ENCODE results near the gene HAGHL.

The HAGHL gene

GRCh38 chr16:726438-727290 lies at the start of gene HAGHL, which contains the start of gene CCDC78:
Gene HAGHL, plus strand, starts transcription at chr16:727106. Its CDS starts 404 bp downstream, at chr16:727510.
Gene CCDC78, minus strand, starts transcription at chr16:726443. Its CDS starts 76 bp downstream, at chr16:726367.
- Histone ChIP-seq H3K27me3 (ENCODE audit: control insufficient read depth, insufficient read depth, low read length) (peaks cover 19% of the 10 kb centered on the region), H3K9me3 (ENCODE audit: control insufficient read depth, low read length) (no peaks in the 10 kb centered on the region), H3K4me1 (ENCODE audit: control insufficient read depth, insufficient read depth, low read length) (peaks cover 22% of the 10 kb centered on the region), H3K4me3 (ENCODE audit: low read length) (peak within 1 kb of the TSS; percentile 31), H3K9ac (ENCODE audit: low read length) (peak within 1 kb of the TSS; percentile 22), H3K36me3 (ENCODE audit: control insufficient read depth, insufficient read depth, low read length) (no peaks in the 10 kb centered on the region)

- Histone ChIP-seq H3K27me3 (ENCODE audit: control insufficient read depth, insufficient read depth, low read length) (peaks cover 6% of the 10 kb centered on the region), H3K9me3 (ENCODE audit: control insufficient read depth, low read length) (no peaks in the 10 kb centered on the region), H3K4me3 (ENCODE audit: low read length) (no peak overlapping the region), H3K36me3 (ENCODE audit: control insufficient read depth, insufficient read depth, low read length) (peaks cover 9% of the 10 kb centered on the region), H3K9ac (ENCODE audit: low read length) (no peak overlapping the region), H3K4me1 (ENCODE audit: control insufficient read depth, insufficient read depth, low read length) (peaks cover 54% of the 10 kb centered on the region)
Measured at GRCh38 chr16:677316-678190, 49.4 kb upstream of the HAGHL start.

GRCh38 chr16:678209-678857 lies 48.6 kb upstream of the HAGHL start:
- no peaks in the 10 kb centered on the region for H3K9me3 ChIP-seq (ENCODE audit: control insufficient read depth, low read length)
- H3K4me1 ChIP-seq (ENCODE audit: control insufficient read depth, insufficient read depth, low read length): peaks cover 61% of the 10 kb centered on the region
- H3K36me3 ChIP-seq (ENCODE audit: control insufficient read depth, insufficient read depth, low read length): peaks cover 15% of the 10 kb centered on the region
- H3K4me3 ChIP-seq (ENCODE audit: low read length): no peak overlapping the region
- no peak overlapping the region for H3K9ac ChIP-seq (ENCODE audit: low read length)
- H3K27me3 ChIP-seq (ENCODE audit: control insufficient read depth, insufficient read depth, low read length): peaks cover 6% of the 10 kb centered on the region

GRCh38 chr16:678858-679813 lies 47.8 kb upstream of the HAGHL start:
- Histone ChIP-seq H3K27me3 (ENCODE audit: control insufficient read depth, insufficient read depth, low read length) (peaks cover 6% of the 10 kb centered on the region), H3K9me3 (ENCODE audit: control insufficient read depth, low read length) (no peaks in the 10 kb centered on the region), H3K36me3 (ENCODE audit: control insufficient read depth, insufficient read depth, low read length) (peaks cover 15% of the 10 kb centered on the region), H3K4me1 (ENCODE audit: control insufficient read depth, insufficient read depth, low read length) (peaks cover 63% of the 10 kb centered on the region), H3K9ac (ENCODE audit: low read length) (peak overlapping the region; percentile 37), H3K4me3 (ENCODE audit: low read length) (no peak overlapping the region)

GRCh38 chr16:679814-680624 lies 46.9 kb upstream of the HAGHL start, which contains the start of gene STUB1:
Gene STUB1, plus strand, starts transcription at chr16:680410. Its CDS starts 116 bp downstream, at chr16:680526.
- H3K9ac ChIP-seq (ENCODE audit: low read length): peak within 1 kb of the TSS; percentile 76
- H3K36me3 ChIP-seq (ENCODE audit: control insufficient read depth, insufficient read depth, low read length): peaks cover 15% of the 10 kb centered on the region
- H3K27me3 ChIP-seq (ENCODE audit: control insufficient read depth, insufficient read depth, low read length): peaks cover 2% of the 10 kb centered on the region
- peak within 1 kb of the TSS; percentile 41 for H3K4me3 ChIP-seq (ENCODE audit: low read length)
- H3K9me3 ChIP-seq (ENCODE audit: control insufficient read depth, low read length): no peaks in the 10 kb centered on the region
- H3K4me1 ChIP-seq (ENCODE audit: control insufficient read depth, insufficient read depth, low read length): peaks cover 56% of the 10 kb centered on the region

- H3K36me3 ChIP-seq (ENCODE audit: control insufficient read depth, insufficient read depth, low read length): peaks cover 15% of the 10 kb centered on the region
- peak overlapping the region; percentile 41 for H3K4me3 ChIP-seq (ENCODE audit: low read length)
- H3K27me3 ChIP-seq (ENCODE audit: control insufficient read depth, insufficient read depth, low read length): no peaks in the 10 kb centered on the region
- H3K9me3 ChIP-seq (ENCODE audit: control insufficient read depth, low read length): no peaks in the 10 kb centered on the region
- peaks cover 52% of the 10 kb centered on the region for H3K4me1 ChIP-seq (ENCODE audit: control insufficient read depth, insufficient read depth, low read length)
- peak overlapping the region; percentile 76 for H3K9ac ChIP-seq (ENCODE audit: low read length)
Measured at GRCh38 chr16:680625-680945, 46.3 kb upstream of the HAGHL start.

- Histone ChIP-seq H3K4me3 (ENCODE audit: low read length) (peak overlapping the region; percentile 41), H3K9me3 (ENCODE audit: control insufficient read depth, low read length) (no peaks in the 10 kb centered on the region), H3K4me1 (ENCODE audit: control insufficient read depth, insufficient read depth, low read length) (peaks cover 52% of the 10 kb centered on the region), H3K27me3 (ENCODE audit: control insufficient read depth, insufficient read depth, low read length) (no peaks in the 10 kb centered on the region), H3K36me3 (ENCODE audit: control insufficient read depth, insufficient read depth, low read length) (peaks cover 15% of the 10 kb centered on the region), H3K9ac (ENCODE audit: low read length) (peak overlapping the region; percentile 76)
Measured at GRCh38 chr16:680967-681745, 45.8 kb upstream of the HAGHL start.

- Histone ChIP-seq H3K36me3 (ENCODE audit: control insufficient read depth, insufficient read depth, low read length) (peaks cover 15% of the 10 kb centered on the region), H3K9me3 (ENCODE audit: control insufficient read depth, low read length) (no peaks in the 10 kb centered on the region), H3K4me3 (ENCODE audit: low read length) (no peak overlapping the region), H3K4me1 (ENCODE audit: control insufficient read depth, insufficient read depth, low read length) (peaks cover 48% of the 10 kb centered on the region), H3K9ac (ENCODE audit: low read length) (no peak overlapping the region), H3K27me3 (ENCODE audit: control insufficient read depth, insufficient read depth, low read length) (no peaks in the 10 kb centered on the region)
Measured at GRCh38 chr16:681746-682427, 45.0 kb upstream of the HAGHL start.

- Histone ChIP-seq H3K4me3 (ENCODE audit: low read length) (no peak overlapping the region), H3K4me1 (ENCODE audit: control insufficient read depth, insufficient read depth, low read length) (peaks cover 40% of the 10 kb centered on the region), H3K36me3 (ENCODE audit: control insufficient read depth, insufficient read depth, low read length) (peaks cover 15% of the 10 kb centered on the region)
Measured at GRCh38 chr16:682493-683395, 44.2 kb upstream of the HAGHL start.

More at GRCh38 chr16:682493-683395, 44.2 kb upstream of the HAGHL start:
- Histone ChIP-seq H3K9ac (ENCODE audit: low read length) (peak overlapping the region; percentile 61), H3K9me3 (ENCODE audit: control insufficient read depth, low read length) (no peaks in the 10 kb centered on the region), H3K27me3 (ENCODE audit: control insufficient read depth, insufficient read depth, low read length) (no peaks in the 10 kb centered on the region)

All from mucosa of stomach (tissue), 1 donor.